PC-9 (cell line): ENCODE measurements around the gene ANKS1B. TPM values are rescaled to one million over a fixed set of nuclear protein-coding genes. Genes with fewer than 3 reads are reported as not detected.

ENCODE experiments used
- BruUV-seq: library from RNA; stranded (reverse); fragments of 400-500 nt; replicated peaks from 2 replicates; lab custom pipeline; 2021; lab: Mats Ljungman, UMichigan
- CTCF ChIA-PET: fragments of 300-600 bp; sonication (Branson Sonifier 250); formaldehyde crosslinking; loops from one replicate; lab custom pipeline; 2022; ENCODE audit warnings: antibody characterized with exemption; lab: Charles Lee
- POLR2A ChIA-PET: fragments of 300-600 bp; sonication (Branson Sonifier 250); formaldehyde crosslinking; loops from one replicate; lab custom pipeline; 2022; ENCODE audit warnings: antibody characterized with exemption; ENCODE audit not compliant: unreplicated experiment; lab: Charles Lee
- DNase-seq, 2 experiments: peaks; one replicate each; pipeline versions ENCODE4 v3.0.0 to v3.0.0-alpha.2; 2015 to 2022; ENCODE audit warnings: mixed read lengths in 1 of 2
- H2AFZ ChIP-seq: fragments of 200-600 bp; sonication (generic); 2 replicates; pipeline ENCODE4 v1.8.1; 2017; ENCODE audit warnings: antibody characterized with exemption
- H3F3A ChIP-seq: fragments of 200-600 bp; sonication (generic); 2 replicates; pipeline ENCODE4 v1.8.1; 2017; ENCODE audit warnings: antibody characterized with exemption, mild to moderate bottlenecking, low read depth; ENCODE audit not compliant: insufficient read depth
- H3K27ac ChIP-seq: fragments of 200-600 bp; sonication (generic); 2 replicates; pipeline ENCODE4 v1.6.1; 2016; ENCODE audit warnings: mixed run types
- H3K27me3 ChIP-seq: fragments of 200-600 bp; sonication (generic); 2 replicates; pipeline ENCODE4 v1.6.1; 2016; ENCODE audit warnings: low read depth, mixed run types; ENCODE audit not compliant: insufficient read depth
- H3K36me3 ChIP-seq: fragments of 200-600 bp; sonication (generic); 2 replicates; pipeline ENCODE4 v1.6.1; 2016; ENCODE audit warnings: low read depth, mixed run types
- H3K4me1 ChIP-seq: fragments of 200-600 bp; sonication (generic); replicated peaks from 2 replicates; pipeline ENCODE4 v1.6.1; 2016; ENCODE audit warnings: mixed run types; ENCODE audit not compliant: insufficient read depth
- H3K4me2 ChIP-seq: fragments of 200-600 bp; sonication (generic); 2 replicates; pipeline ENCODE4 v1.6.1; 2017; ENCODE audit warnings: mixed run types
- H3K4me3 ChIP-seq: fragments of 200-600 bp; sonication (generic); 2 replicates; pipeline ENCODE4 v1.6.1; 2016; ENCODE audit warnings: mixed run types
- H3K79me2 ChIP-seq: fragments of 200-600 bp; sonication (generic); 2 replicates; pipeline ENCODE4 v1.6.1; 2017; ENCODE audit warnings: low read depth, mixed run types
- H3K9me2 ChIP-seq: fragments of 200-600 bp; sonication (generic); 2 replicates; pipeline ENCODE4 v1.8.1; 2017; ENCODE audit warnings: mild to moderate bottlenecking; ENCODE audit not compliant: insufficient read depth
- H3K9me3 ChIP-seq: fragments of 200-600 bp; sonication (generic); 2 replicates; pipeline ENCODE4 v1.8.1; 2016; ENCODE audit warnings: low read depth; ENCODE audit not compliant: insufficient read depth
- H4K20me1 ChIP-seq: fragments of 200-600 bp; sonication (generic); 2 replicates; pipeline ENCODE4 v1.8.1; 2017; ENCODE audit not compliant: insufficient read depth
- EZH2 ChIP-seq: fragments of 200-600 bp; sonication (generic); IDR thresholded peaks from 2 replicates; pipeline ENCODE4 v1.8.0; 2017; ENCODE audit warnings: antibody characterized with exemption, low read depth
- intact Hi-C: fragments of 100-400 bp; cut with micrococcal nuclease; formaldehyde crosslinking; loops from one replicate; pipeline ENCODE4 v1.10.0; 2022; ENCODE audit not compliant: unreplicated experiment
- total RNA-seq: library from RNA; stranded (reverse); gene quantifications from 2 replicates; pipeline ENCODE4 v1.2.3, GENCODE V29; 2021
- TF ChIP-seq, protein P1 (sequence below): fragments of 200-600 bp; sonication (generic); conservative IDR thresholded peaks from 2 replicates; pipeline ENCODE4 v1.6.1; 2017; ENCODE audit warnings: mixed run types, antibody characterized with exemption, mild to moderate bottlenecking, moderate library complexity

ANKS1B gene
- total RNA-seq, 1 experiment from 2014 or later: not detected

DNA sequence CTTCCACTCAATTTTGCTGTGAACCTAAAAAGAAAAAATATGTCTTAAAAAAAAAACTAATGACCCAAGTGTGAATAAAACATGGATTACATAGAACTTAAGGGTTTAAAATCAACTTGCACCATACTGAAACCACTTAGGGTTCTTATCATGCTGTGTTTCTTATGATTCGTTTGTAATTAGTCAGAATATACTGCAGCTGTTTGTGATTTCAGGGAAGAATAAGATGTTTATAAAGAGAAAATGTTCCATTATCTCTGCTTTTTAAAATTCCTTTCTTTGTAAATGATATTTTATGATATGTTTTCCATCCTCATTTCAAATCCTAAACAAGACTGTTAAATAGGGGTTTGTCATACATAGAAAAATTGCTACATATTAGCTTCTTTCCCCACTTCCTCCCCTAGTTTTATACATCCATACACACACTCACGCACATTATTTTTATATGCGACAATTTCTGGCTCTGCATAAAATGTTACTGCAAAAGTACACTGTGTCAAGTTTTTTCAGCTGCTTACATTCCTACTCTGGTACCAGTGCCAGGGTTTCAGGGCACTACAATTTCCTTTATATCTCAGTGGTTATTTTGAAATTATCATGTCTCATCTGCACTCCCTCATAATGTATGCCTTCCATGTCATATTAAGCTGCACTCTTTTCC lies 612.3 kb downstream of the ANKS1B start:
- DNase-seq: no peak
- ChIA-PET CTCF (no interaction called here), POLR2A (no interaction called here)
- intact Hi-C loops: no loop called here
- H3K27ac ChIP-seq: no peak overlapping the region
- no peaks in the 10 kb centered on the region for H3F3A ChIP-seq
- no TSS peak for BruUV-seq
- no peaks in the 10 kb centered on the region for H3K79me2 ChIP-seq
- H3K4me1 ChIP-seq: no peaks in the 10 kb centered on the region
- no peak for TF ChIP-seq EZH2
- TF ChIP-seq, protein P1, sequence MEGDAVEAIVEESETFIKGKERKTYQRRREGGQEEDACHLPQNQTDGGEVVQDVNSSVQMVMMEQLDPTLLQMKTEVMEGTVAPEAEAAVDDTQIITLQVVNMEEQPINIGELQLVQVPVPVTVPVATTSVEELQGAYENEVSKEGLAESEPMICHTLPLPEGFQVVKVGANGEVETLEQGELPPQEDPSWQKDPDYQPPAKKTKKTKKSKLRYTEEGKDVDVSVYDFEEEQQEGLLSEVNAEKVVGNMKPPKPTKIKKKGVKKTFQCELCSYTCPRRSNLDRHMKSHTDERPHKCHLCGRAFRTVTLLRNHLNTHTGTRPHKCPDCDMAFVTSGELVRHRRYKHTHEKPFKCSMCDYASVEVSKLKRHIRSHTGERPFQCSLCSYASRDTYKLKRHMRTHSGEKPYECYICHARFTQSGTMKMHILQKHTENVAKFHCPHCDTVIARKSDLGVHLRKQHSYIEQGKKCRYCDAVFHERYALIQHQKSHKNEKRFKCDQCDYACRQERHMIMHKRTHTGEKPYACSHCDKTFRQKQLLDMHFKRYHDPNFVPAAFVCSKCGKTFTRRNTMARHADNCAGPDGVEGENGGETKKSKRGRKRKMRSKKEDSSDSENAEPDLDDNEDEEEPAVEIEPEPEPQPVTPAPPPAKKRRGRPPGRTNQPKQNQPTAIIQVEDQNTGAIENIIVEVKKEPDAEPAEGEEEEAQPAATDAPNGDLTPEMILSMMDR: no peak
- no peaks in the 10 kb centered on the region; the same call in 1 of the 2 replicates for H4K20me1 ChIP-seq
- H3K9me2 ChIP-seq: no peaks in the 10 kb centered on the region
- H2AFZ ChIP-seq: no peak overlapping the region
- no peaks in the 10 kb centered on the region for H3K36me3 ChIP-seq
- no peak overlapping the region for H3K4me2 ChIP-seq
- H3K4me3 ChIP-seq: no peak overlapping the region
- no peaks in the 10 kb centered on the region for H3K9me3 ChIP-seq
- H3K27me3 ChIP-seq: no peaks in the 10 kb centered on the region

DNA sequence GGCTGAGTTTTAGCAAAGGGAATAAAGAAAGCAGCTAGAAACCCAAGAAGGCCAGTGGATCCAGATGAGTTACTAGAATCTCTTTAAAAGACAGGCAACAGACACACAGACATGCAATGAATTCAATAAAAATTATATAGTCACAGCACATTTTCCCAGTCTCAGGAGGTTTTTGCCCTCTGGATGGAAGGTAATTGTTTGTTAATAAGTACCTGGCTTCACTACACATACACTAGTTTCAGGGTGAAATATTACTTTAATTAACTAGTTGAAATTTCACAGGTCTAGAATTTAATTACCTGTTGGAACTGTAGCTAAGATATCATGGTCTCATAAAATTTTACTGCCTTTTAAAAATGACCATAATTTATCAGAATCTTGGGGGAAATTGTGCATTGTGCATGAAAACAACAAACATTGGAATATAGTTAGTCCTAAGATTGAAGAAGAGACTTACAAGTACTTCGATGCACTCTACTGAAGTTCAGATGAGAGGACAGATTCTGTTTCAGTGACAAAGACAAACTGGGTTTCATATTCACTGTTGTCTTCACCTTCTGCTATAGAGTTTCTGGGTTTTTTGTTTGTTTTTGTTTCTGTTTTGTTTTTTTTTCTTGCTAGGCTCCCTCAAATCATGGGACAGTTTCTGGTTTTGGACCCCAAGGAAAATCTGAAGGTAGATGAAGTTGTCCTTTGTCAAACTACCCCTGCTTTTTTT lies 614.2 kb downstream of the ANKS1B start:
- H3F3A ChIP-seq: no peaks in the 10 kb centered on the region
- H3K9me2 ChIP-seq: no peaks in the 10 kb centered on the region
- H3K79me2 ChIP-seq: no peaks in the 10 kb centered on the region
- TF ChIP-seq EZH2: no peak
- TF ChIP-seq, protein P1: no peak
- no peak overlapping the region for H3K27ac ChIP-seq
- POLR2A ChIA-PET: no interaction called here
- no peak overlapping the region for H3K4me3 ChIP-seq
- no peaks in the 10 kb centered on the region; the same call in 1 of the 2 replicates for H4K20me1 ChIP-seq
- H3K4me2 ChIP-seq: no peak overlapping the region
- no peaks in the 10 kb centered on the region for H3K36me3 ChIP-seq
- BruUV-seq: no TSS peak
- H3K27me3 ChIP-seq: no peaks in the 10 kb centered on the region
- no peak for DNase-seq
- intact Hi-C loops: no loop called here
- H2AFZ ChIP-seq: no peak overlapping the region
- no peaks in the 10 kb centered on the region for H3K9me3 ChIP-seq
- CTCF ChIA-PET: interaction anchor here (0.6 kb wide), 1 partner anchor 685 kb away, joined by 4 read pairs; no protein-coding TSS in a partner anchor
- H3K4me1 ChIP-seq: no peaks in the 10 kb centered on the region

DNA sequence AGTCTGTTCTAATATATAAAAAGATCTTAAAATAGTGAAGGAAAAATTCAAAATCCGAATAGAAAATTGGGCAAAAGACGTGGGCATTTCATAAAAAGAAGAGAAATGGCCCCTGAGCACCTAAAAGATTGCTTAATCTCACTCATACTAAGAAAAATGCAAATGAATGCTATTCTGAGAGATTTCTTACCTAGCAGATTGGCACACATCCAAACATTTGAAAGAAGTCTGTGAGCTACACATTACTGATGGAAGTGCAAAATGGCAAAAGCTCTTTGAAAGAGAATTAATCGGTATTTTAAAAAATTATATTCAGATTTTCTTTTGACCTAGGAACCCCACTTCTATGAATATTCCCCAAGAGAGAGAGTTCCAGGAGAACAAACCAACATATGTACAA lies 617.6 kb downstream of the ANKS1B start:
- no peak overlapping the region for H3K4me2 ChIP-seq
- no TSS peak for BruUV-seq

More for the DNA sequence above, 617.6 kb downstream of the ANKS1B start:
- DNase-seq: no peak
- Histone ChIP-seq H3K36me3 (no peaks in the 10 kb centered on the region), H3K9me2 (no peaks in the 10 kb centered on the region), H3K27ac (no peak overlapping the region), H3K4me1 (no peaks in the 10 kb centered on the region), H3K9me3 (no peaks in the 10 kb centered on the region), H3K4me3 (no peak overlapping the region), H4K20me1 (no peaks in the 10 kb centered on the region), H2AFZ (no peak overlapping the region), H3K79me2 (no peaks in the 10 kb centered on the region), H3F3A (no peaks in the 10 kb centered on the region), H3K27me3 (no peaks in the 10 kb centered on the region)
- TF ChIP-seq EZH2: no peak
- TF ChIP-seq, protein P1: no peak
- ChIA-PET POLR2A (no interaction called here), CTCF (no interaction called here)
- intact Hi-C loops: no loop called here
